Measurements from ENCODE around the gene JCAD.
"Not testable (repeated sequence)": the region's sequence is repeated elsewhere in the genome, so short reads cannot be mapped to it uniquely, and the experiment has no call there.

The JCAD gene

GRCh38 chr10:30059209-30060107 is at the start of gene JCAD:
JCAD (minus strand) TSS chr10:30059586; CDS start chr10:30047812, 11,774 bp downstream.
- peak; percentile 13 for DNase-seq (ENCODE audit: low read depth)

GRCh38 chr10:30106987-30107386 is 47.6 kb upstream of the JCAD start:
- no peak for DNase-seq (ENCODE audit: low read depth)

- DNase-seq (ENCODE audit: low read depth) = no peak
Measured at GRCh38 chr10:30103595-30104320, 44.4 kb upstream of the JCAD start.

- not testable (repeated sequence) for DNase-seq (ENCODE audit: low read depth)
Measured at GRCh38 chr10:30099706-30100105, 40.3 kb upstream of the JCAD start.

GRCh38 chr10:30099101-30099500 is 39.7 kb upstream of the JCAD start:
- no peak for DNase-seq (ENCODE audit: low read depth)

GRCh38 chr10:30098629-30099028 is 39.2 kb upstream of the JCAD start:
- no peak for DNase-seq (ENCODE audit: low read depth)

GRCh38 chr10:30096564-30096963 is 37.2 kb upstream of the JCAD start:
- no peak for DNase-seq (ENCODE audit: low read depth)

- no peak for DNase-seq (ENCODE audit: low read depth)
Measured at GRCh38 chr10:30095631-30096422, 36.4 kb upstream of the JCAD start.

GRCh38 chr10:30094601-30095000 is 35.2 kb upstream of the JCAD start:
- no peak for DNase-seq (ENCODE audit: low read depth)

GRCh38 chr10:30093303-30093950 is 34.0 kb upstream of the JCAD start:
- no peak for DNase-seq (ENCODE audit: low read depth)

GRCh38 chr10:30092151-30092790 is 32.9 kb upstream of the JCAD start:
- DNase-seq (ENCODE audit: low read depth) = no peak

- no peak for DNase-seq (ENCODE audit: low read depth)
Measured at GRCh38 chr10:30091136-30091535, 31.8 kb upstream of the JCAD start.

GRCh38 chr10:30088178-30088577 is 28.8 kb upstream of the JCAD start:
- DNase-seq (ENCODE audit: low read depth) = no peak

GRCh38 chr10:30083934-30084333 is 24.5 kb upstream of the JCAD start:
- DNase-seq (ENCODE audit: low read depth) = no peak

- no peak for DNase-seq (ENCODE audit: low read depth)
Measured at GRCh38 chr10:30081182-30081581, 21.8 kb upstream of the JCAD start.

GRCh38 chr10:30080161-30080560 is 20.8 kb upstream of the JCAD start:
- no peak for DNase-seq (ENCODE audit: low read depth)

- DNase-seq (ENCODE audit: low read depth) = no peak
Measured at GRCh38 chr10:30079408-30079807, 20.0 kb upstream of the JCAD start.

GRCh38 chr10:30075481-30075880 is 16.1 kb upstream of the JCAD start:
- no peak for DNase-seq (ENCODE audit: low read depth)

- no peak for DNase-seq (ENCODE audit: low read depth)
Measured at GRCh38 chr10:30074933-30075332, 15.5 kb upstream of the JCAD start.

GRCh38 chr10:30074090-30074489 is 14.7 kb upstream of the JCAD start:
- DNase-seq (ENCODE audit: low read depth) = no peak

- DNase-seq (ENCODE audit: low read depth) = no peak
Measured at GRCh38 chr10:30073767-30074060, 14.3 kb upstream of the JCAD start.
